ENCODE data around the gene FTCD.

FTCD gene

DNA sequence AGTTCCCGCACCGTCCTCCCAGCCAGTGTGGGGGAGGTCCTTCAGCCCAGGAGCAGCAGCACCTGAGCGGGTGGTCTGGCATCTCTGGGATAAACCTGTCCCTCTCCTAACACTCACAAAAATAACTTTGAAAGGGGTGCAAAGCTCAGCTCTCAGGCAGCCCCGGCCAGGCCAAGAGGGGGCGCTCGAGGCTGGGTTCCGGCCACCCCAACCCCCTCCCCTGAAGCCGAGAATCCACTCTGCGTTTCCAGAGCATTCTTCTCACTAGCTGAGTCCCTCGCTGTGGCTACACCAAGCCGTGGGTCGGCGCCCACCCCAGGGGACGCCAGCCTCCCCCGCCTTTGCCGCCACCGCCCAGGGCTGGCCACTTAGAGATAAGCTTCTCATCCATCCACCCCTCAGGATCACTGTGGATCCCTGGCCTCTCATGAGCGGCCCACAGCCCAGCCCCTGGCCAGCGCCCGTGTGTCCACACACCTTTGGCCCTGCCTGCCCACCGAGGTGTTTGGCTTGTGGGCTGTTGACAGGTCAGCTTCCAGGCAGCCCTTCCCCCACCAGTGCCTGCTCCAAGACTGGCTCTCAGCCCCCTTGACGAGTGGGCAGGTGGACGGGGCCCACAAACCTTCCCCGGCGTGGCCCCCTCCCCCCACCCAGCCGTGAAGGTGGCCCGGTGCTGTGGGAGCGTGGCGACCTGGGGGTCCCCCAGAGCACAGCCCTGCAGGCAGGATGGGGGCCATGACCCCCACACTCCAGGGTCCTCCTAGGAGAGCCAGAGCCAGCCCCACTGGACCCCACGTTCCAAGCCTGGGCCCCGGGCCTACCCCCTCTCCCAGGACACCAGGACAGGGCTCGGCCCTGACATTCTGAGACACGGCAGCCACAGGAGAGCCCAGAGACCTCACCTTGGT, 1.9 kb downstream of the FTCD start:
- DNase-seq, result peak; percentile 73

DNA sequence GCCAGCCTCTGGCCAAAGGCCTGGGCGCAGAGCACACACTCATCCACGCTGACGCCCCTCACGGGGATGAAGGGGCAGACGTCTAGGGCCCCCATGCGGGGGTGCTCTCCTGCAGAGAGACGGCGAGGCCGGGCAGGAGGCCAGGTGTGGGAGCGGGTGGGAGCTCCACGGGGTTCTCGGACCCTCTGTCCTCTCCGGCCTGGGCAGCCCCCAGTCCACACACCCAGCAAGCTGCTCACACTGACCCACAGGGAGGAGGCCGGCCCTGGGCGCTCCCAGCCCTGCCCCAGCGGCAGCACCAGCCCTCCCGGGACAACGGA, 2.5 kb downstream of the FTCD start:
- no peak for DNase-seq

DNA sequence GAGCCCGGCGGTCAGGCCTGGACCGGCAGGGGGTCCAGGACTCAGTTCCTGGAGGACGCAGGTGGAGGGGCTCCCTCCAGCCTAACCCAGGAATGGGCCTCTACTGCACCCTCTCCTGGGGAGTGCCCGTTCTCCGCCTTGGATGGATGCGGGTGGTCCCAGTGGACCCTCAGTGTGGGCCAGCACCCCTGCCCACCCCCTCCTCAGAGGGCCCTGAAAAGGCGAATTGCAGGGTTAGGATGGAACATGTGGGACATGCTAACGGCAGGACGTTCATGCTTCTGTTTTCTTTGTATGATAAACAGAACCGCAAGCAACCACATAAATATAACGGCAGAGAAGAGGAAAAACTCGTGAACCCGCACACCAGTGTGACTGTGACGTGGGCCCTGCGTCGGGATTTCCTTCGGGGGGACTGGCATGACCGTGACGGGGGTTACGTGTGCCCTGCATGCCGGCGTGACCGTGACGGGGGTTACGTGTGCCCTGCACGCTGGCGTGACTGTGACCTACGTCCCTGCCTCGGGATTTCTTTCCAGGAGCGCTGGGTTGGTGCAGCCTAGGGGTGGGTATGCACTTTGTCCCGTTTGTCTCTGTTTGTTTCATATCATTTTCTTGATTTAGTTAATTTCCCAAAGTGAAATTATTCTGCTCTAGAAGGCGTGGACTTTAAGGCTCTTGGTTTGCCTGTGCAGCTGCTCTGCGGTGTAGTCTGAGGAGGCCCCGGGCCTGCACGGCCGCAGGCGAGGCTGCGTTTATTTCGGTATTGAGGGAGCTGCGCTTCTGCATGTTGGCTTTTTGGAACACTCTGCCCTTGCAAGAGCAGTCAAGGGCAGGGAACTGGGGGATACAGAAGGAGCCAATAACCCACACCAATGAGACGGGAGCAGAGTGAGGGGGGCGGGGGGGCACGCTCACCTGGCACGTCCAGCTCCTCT, 3.1 kb downstream of the FTCD start:
- no peak for DNase-seq

DNA sequence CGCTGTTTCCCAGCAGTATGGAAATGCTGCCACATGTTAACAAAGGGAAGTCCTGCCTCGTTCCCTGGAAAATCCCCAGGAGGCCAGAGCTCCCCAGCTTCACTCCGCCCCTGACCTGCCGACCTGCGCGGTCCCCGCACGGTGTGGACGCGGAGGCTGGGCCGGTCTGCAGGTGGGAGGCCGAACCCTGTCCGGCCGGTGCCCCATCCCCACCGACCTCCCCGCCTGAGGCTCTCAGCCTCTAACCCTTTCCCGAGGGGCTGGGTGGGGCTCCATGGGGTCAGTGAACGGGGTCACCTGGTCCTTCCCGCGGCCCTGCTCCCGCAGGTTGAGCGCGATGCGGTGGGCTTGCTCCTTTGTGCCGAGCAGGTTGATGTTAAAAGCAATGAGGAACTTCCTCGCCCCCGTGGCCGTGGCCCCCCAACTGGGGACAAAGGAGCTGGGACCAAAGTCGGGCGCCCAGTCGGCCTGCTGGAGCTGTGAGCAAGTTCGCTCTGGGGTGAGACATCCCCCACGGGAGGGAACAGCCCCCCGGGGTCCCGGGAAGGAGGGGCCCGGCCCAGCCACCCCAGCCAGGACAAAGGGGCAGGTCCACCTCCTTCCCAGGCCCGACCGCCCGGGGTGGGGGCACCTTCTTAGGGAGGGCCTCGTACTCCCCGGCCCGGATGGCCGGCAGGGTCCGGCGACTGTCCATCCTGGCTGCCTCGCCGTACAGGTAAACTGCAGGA, 4.0 kb downstream of the FTCD start:
- DNase-seq, result no peak

DNA sequence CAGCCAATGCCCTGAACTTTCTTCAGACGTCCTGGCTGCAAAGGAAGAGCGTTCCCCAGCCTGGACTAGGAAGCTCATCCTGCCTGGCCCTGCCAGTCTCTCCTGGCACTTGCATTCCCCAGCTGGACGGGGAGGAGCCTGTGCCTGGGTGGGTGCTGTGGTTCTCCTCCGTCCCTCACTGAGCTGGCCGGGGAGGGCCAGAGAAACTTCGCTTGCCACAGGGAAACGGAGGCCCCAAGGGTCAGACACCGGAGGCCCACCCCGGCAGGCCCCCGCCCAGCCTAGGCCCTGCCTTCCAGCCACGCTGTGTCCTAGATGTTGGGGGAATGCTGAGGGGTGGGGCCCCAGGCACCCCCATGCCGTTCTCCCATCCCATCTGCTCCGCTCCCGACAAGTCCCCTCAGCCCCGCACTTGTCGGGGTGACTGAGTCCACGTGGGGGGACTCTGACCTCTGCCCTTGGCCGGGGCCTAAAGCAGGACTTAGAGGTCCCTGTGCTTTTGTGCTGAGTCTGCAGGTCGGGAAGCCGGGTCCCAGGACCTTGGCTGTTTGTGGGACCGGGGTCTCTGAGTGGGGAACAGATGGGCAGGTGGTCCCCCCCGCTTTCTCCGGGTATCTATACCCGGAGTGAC, 4.8 kb downstream of the FTCD start:
- peak; percentile 3 for DNase-seq

GRCh38 chr21:46150073-46150472, 5.3 kb downstream of the FTCD start:
- no peak for DNase-seq

DNA sequence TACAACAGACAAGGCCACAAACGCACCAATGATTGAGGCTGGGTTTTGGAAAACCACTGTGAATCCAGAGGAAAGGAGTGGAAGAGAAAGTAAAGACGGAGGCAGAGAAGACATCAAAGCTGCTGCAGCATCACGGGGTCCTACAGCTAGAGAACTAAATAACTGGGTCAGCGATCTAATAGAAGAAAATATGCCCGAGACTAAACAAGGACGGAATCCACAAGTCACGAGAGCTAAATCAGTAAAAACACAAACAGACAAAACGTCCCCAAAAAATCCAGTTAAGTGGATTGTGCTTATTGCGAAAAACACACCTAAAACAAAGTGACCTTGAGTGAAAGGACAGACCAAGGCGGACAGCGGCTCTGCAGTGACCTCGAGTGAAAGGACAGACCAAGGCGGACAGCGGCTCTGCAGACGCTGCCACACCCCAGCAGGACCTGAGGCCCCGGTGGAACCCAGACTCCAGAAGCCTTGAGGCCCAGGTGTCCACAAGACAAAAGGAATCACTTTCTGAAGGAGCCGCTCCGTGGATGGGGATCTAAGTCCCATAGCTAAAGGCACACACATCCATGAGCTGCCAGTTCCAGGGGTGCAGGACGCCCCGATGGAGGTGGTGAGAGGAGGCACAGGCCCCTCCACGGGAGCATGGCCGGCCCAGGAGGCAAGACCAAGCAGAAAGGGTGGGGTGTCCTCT, 6.0 kb downstream of the FTCD start:
- DNase-seq, result peak; percentile 0

DNA sequence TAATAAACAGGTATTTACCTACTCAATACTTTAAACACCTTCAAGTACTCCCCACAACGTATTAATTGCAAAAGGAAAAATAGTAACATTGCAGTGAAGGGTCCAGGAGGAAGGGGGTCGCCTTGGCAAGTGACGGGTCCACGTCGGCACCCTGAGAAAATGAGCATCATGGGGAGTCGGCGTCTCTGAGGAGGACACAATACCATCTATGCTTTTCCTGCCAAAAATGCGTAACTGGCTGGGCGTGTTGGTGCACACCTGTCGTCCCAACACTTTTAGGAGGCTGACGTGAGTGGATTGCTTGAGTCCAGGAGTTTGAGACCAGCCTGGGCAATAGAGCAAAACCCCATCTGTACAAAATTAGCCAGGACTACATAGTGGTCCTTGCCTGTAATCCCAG, 7.3 kb downstream of the FTCD start:
- no peak for DNase-seq

- DNase-seq, result peak; percentile 30
Observed at GRCh38 chr21:46147429-46147828, 8.0 kb downstream of the FTCD start.

DNA sequence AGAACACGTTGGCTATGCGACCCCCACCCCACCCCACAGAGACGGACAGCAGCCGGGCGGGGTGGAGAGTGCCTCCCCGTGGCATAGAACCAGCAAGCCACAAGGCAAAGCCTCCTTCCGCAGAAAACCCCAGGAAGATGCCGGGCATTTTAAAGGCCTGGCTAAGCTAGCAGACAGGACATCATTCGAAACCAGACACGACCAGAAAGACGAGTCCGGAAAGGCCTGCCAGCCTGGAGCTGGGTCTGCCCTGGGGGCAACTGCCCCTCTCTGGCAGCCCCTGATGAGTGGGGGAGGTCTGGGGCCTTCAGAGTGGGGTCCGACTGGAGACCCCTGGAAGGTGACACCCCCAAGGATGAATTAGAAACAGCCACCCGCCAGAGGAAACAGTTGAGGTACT, 8.5 kb downstream of the FTCD start:
- no peak for DNase-seq

GRCh38 chr21:46145840-46146691, 9.3 kb downstream of the FTCD start:
- peak; percentile 1 for DNase-seq

- peak; percentile 0 for DNase-seq
Observed at GRCh38 chr21:46145159-46145839, 10.1 kb downstream of the FTCD start.

DNA sequence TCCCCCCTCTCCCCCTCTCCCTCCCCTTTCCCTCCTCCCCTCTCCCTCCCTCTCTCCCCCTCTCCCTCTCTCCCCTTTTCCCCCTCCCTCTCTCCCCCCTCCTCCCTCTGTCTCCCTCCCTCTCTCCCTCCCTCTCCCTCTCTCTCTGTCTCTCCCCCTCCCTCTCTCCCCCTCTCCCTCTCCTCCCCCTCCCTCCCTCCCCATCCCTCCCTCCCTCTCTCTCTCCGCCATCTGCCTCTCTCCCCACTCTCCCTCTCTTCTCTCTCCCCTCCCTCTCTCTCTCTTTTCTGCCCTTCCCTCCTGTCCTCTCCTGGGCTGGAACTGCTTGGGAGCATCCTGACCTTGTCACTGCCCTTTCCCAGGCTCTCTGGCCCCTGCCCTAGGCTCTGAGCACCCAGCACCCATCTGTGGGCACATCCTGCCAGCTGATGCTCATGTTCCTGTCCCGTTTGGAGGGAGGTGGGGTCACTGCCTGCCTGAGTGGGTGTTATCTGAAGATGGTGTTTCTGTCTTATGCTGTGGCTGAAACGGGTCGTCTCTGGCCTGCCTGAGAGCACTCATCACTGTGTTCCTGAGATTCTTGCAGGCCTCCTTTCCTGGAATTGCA, 10.8 kb downstream of the FTCD start:
- no peak for DNase-seq

DNA sequence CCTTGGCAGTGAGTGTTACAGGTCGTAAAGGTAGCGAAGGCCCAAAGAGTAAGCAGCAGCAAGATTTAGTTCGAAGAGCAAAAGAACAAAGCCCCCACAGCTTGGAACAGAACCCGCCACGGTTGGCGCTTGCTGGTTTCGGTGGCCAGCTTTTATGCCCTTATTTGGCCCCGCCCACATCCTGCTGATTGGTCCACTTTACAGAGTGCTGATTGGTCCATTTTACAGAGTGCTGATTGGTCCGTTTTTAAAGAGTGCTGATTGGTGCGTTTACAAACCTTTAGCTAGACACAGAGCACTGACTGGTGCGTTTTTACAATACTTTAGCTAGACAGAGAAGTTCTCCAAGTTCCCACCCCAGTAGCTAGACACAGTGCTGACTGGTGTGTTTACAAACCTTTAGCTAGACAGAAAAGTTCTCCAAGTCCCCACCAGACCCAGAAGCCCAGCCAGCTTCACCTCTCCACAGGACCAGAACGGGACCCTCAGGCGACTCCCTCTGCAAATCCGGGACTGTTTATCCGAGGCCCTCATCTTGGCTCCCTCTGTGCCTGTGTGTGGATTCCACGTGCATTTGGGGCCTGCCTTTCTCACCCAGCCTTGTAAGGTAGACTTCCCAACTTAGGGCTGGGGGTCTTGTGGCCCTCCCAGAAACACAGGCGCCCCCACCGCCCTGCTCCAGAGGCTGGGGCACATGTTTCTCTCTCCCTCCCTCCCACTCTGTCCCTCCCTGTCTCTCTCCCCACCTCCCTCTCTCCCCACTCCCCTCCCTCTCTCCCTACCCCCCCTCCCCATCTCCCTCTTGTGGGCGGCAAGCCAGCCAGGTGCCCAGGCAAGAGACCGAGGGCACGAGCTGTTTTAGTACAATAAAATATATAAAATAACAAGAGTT, 12.6 kb downstream of the FTCD start:
- no peak for DNase-seq

GRCh38 chr21:46141767-46142581, 13.4 kb downstream of the FTCD start:
- DNase-seq, result no peak

DNA sequence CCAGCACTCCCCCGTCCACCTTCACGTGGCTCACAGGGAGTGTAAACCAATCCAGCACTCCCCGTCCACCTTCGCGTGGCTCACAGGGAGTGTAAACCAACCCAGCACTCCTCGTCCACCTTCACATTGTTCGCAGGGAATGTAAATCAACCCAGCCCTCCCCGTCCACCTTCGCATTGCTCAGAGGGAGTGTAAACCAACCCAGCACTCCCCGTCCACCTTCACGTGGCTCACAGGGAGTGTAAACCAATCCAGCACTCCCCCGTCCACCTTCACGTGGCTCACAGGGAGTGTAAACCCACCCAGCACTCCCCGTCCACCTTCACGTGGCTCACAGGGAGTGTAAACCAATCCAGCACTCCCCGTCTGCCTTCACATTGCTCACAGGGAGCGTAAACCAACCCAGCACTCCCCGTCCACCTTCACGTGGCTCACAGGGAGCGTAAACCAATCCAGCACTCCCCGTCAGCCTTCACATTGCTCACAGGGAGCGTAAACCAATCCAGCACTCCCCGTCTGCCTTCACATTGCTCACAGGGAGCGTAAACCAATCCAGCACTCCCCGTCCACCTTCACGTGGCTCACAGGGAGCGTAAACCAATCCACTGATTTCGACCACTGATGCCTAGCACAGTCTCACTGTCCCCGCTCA, 14.9 kb downstream of the FTCD start:
- peak; percentile 44 for DNase-seq

DNA sequence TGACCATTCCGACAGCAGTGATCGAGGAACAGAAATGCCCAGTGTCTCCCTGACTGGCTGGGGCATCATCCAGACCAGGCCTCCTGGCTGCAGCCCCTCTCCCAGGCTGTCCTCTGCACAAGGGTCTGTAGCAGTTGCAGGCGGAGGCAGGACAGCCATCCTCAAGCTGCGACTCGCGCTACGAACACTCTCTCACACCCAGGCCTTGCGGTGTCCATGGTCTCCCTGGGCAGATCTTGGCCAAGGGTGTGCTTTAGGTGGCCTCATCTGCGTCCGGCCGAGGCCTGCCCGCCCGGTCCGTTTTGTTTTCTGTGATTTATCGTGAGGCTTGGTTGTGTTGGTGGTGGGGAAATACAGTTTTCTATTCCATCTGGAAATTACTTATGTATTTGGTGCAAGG, 15.7 kb downstream of the FTCD start:
- DNase-seq, result no peak

Data from right kidney (tissue), 1 donor.